Measurements from ENCODE around the gene MYO9B.

Gene MYO9B, protein sequence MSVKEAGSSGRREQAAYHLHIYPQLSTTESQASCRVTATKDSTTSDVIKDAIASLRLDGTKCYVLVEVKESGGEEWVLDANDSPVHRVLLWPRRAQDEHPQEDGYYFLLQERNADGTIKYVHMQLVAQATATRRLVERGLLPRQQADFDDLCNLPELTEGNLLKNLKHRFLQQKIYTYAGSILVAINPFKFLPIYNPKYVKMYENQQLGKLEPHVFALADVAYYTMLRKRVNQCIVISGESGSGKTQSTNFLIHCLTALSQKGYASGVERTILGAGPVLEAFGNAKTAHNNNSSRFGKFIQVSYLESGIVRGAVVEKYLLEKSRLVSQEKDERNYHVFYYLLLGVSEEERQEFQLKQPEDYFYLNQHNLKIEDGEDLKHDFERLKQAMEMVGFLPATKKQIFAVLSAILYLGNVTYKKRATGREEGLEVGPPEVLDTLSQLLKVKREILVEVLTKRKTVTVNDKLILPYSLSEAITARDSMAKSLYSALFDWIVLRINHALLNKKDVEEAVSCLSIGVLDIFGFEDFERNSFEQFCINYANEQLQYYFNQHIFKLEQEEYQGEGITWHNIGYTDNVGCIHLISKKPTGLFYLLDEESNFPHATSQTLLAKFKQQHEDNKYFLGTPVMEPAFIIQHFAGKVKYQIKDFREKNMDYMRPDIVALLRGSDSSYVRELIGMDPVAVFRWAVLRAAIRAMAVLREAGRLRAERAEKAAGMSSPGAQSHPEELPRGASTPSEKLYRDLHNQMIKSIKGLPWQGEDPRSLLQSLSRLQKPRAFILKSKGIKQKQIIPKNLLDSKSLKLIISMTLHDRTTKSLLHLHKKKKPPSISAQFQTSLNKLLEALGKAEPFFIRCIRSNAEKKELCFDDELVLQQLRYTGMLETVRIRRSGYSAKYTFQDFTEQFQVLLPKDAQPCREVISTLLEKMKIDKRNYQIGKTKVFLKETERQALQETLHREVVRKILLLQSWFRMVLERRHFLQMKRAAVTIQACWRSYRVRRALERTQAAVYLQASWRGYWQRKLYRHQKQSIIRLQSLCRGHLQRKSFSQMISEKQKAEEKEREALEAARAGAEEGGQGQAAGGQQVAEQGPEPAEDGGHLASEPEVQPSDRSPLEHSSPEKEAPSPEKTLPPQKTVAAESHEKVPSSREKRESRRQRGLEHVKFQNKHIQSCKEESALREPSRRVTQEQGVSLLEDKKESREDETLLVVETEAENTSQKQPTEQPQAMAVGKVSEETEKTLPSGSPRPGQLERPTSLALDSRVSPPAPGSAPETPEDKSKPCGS (N-terminal part only)

DNA sequence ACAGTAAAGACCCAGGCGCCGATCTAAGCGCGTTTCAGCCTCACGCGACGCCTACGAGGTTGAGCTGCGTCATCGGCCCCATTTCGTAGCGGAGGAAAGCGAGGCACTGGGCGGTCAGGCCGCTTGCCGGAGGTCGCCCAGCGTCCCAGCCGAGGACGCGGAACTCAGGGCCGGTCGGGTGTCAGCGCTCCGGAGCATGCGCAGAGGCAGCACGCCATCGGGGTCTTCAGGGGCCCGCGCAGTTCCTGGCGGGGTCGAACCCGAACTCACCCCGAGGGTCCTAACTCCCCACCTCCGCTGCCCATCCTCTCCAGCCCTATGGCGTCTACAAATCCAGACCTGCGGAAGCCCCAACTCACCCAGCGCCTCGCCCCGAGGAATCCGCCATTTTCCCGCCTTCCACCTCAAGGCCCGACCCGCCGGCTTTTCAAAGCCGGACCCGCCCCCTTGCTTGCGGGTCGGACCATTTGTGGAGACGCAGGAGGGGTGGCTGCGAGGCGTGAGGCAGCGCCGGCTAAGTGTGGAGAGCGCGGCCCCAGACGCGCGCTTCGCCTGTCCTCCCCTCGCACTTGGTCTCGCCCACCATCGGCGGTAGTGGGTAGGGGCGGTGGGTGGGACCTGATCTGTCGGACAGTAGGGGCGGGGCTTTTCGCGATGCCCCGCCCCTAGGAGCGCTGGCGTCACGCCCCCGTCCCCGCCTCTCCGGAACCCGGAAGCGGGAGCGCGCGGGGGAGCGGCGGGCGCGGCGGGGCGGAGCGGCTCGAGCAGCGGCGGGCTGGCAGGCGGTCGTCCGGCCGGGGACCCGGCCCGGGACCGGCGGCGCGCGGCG lies at the start of gene MYO9B, which contains the start of gene HAUS8:
TSS of gene MYO9B (plus strand) at position 743 of the 829 bp plus-strand sequence. CDS start 25,941 bp downstream, outside the sequence.
TSS of gene HAUS8 (minus strand) at position 418 of the 829 bp plus-strand sequence. CDS start at position 388, 30 bp downstream.
- DNase-seq (ENCODE audit: low read depth in 2 of 2) = peak; percentile 98 to 99

GRCh38 chr19:17025991-17026658 lies 49.5 kb upstream of the MYO9B start:
- no peak for DNase-seq (ENCODE audit: low read depth in 2 of 2)

GRCh38 chr19:17026706-17027534 lies 48.7 kb upstream of the MYO9B start, which contains the start of gene CPAMD8:
Gene CPAMD8, minus strand, starts transcription at chr19:17026810. Its CDS starts 168 bp downstream, at chr19:17026642.
- DNase-seq (ENCODE audit: low read depth in 2 of 2) = no peak

GRCh38 chr19:17027535-17027975 lies 48.0 kb upstream of the MYO9B start:
- DNase-seq (ENCODE audit: low read depth in 2 of 2) = no peak

DNA sequence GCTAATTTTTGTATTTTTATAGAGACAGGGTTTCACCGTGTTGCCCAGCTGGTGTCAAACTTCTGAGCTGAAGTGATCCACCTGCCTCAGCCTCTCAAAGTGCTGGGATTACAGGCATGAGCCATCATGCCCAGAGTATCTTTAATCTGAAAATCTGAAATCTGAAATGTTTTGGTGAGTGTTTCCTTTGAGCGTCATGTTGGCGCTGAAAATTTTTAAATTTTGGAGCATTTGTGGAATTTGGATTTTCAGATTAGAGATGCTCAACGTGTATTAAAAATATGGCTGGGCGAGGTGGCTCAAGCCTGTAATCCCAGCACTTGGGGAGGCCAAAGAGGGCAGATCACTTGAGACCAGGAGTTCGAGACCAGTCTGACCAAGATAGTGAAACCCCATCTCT lies 43.8 kb upstream of the MYO9B start:
- DNase-seq (ENCODE audit: low read depth in 2 of 2) = no peak

DNA sequence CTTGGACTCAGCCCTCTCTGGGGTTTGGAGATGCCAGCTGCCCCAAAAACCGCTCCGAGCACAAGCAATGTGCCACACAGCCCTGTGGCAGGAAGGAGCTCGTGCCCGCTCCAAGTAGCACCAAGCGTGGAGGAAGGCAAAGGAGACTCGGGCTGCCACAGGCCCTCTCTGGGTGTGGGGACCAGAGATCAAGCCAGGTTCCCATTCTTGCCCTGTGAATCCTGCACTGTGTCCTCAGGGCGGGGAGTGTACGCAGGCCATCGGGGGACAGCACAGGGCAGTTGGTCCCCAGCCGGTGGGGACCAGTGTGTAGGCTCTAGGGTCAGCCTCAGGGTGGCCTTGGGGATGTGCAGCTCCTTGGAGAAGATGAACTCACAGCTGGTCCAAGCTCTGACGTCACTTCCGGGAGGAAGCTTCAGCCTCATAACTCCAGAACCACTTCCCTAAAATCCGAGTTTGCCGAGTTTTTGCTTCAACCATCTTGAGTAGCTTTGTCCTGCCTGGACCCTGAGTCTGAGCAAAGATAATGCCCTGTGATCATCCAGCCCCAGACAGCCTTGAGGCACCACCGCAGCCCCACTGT lies 39.6 kb upstream of the MYO9B start:
- no peak for DNase-seq (ENCODE audit: low read depth in 2 of 2)

- DNase-seq (ENCODE audit: low read depth in 2 of 2) = no peak
Measured at GRCh38 chr19:17036640-17037039, 38.9 kb upstream of the MYO9B start.

- no peak for DNase-seq (ENCODE audit: low read depth in 2 of 2)
Measured at GRCh38 chr19:17037184-17037583, 38.4 kb upstream of the MYO9B start.

GRCh38 chr19:17037966-17038500 lies 37.5 kb upstream of the MYO9B start:
- DNase-seq (ENCODE audit: low read depth in 2 of 2) = no peak

- DNase-seq (ENCODE audit: low read depth in 2 of 2) = no peak
Measured at GRCh38 chr19:17041976-17042375, 33.6 kb upstream of the MYO9B start.

- DNase-seq (ENCODE audit: low read depth in 2 of 2) = no peak
Measured at GRCh38 chr19:17043744-17044143, 31.8 kb upstream of the MYO9B start.

- DNase-seq (ENCODE audit: low read depth in 2 of 2) = no peak
Measured at GRCh38 chr19:17045907-17046502, 29.6 kb upstream of the MYO9B start.

DNA sequence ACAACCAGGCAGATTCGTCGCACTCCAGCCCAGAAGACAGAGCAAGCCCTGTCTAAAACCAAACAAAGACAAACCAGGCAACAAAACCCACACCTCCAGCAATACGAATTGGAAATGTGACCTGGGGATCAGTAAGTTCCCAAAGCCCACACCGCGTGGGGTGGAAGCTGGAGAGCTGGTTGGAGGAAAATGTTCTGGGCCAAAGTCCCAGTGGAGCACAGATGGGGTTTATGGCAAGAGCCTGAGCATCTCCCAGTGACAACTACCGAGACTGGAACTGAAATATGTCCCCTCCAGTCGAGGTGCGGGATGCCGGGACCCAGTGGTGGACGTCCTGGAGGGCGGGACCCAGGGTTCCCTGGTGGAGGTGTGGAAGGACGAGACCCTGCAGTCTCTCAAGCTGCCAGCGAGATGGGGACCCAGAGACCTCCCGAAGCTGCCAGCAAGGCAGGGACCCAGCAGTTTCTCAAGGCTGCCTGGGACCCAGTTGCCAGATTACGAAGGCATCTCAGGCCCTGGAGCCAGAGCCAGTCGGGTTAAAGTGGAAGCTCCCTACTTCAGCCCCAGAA lies 26.6 kb upstream of the MYO9B start:
- DNase-seq (ENCODE audit: low read depth in 2 of 2) = no peak

GRCh38 chr19:17049711-17050280 lies 25.8 kb upstream of the MYO9B start:
- no peak for DNase-seq (ENCODE audit: low read depth in 2 of 2)

DNA sequence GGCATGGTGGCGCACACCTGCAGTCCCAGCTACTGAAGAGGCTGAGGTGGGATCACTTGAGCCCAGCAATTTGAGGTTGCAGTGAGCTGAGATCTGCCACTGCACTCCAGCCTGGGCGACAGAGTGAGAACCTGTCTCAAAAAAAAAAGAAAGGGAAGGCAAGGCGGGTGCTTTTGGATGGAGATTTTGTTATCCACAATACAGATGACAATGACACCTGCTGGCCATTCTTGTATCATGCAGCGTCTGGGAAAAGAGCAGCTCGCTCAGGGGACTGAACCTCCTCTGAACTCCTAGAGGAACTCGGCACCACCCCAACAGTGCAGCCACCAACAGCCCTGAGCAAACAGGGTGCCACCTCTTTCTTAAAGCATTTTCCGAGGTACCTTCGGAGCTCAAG lies 23.1 kb upstream of the MYO9B start:
- DNase-seq (ENCODE audit: low read depth in 2 of 2) = no peak

DNA sequence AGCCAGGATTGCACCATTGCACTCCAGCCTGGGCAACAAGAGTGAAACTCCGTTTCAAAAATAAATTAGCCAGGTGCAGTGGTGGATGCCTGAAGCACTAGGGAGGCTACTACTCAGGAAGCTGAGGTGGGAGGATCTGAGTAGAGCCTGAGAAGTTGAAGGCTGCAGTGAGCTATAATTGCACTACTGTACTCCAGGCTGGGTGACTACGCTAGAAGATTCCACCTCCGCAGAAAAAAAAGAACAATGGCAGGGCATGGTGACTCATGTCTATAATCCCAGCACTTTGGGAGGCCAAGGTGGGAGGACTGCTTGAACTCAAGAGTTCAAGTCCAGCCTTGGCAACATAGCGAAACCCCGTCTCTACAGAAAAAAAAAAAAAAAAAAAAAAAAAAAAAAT lies 20.8 kb upstream of the MYO9B start:
- no peak for DNase-seq (ENCODE audit: low read depth in 2 of 2)

- DNase-seq (ENCODE audit: low read depth in 2 of 2) = no peak
Measured at GRCh38 chr19:17055636-17056035, 19.9 kb upstream of the MYO9B start.

Data from activated CD4-positive, alpha-beta T cell treated with anti-CD3 and anti-CD28 coated beads for 24 hours (primary cell).